Upper lobe of left lung (tissue), 6 donors: ENCODE measurements around the gene MTRR. TPM values are rescaled to one million over a fixed set of nuclear protein-coding genes. Genes with fewer than 3 reads are reported as not detected.

Source experiments
- ATAC-seq, 2 donors: fragments of 200-7000 bp; cut with Tn5 transposase; one replicate each; pipeline ENCODE4 v1.9.1; 2022; ENCODE audit warnings: mild to moderate bottlenecking in 2 of 2, moderate library complexity in 2 of 2; ENCODE audit not compliant: low FRiP score in 2 of 2
- DNase-seq, 2 donors: peaks; one replicate each; pipeline ENCODE4 v3.0.0-alpha.2; 2019 to 2020
- H3K27ac ChIP-seq, 4 donors: fragments of 200-600 bp; sonication (generic); one replicate each; pipeline ENCODE4 v1.5.1; 2016 to 2019
- H3K27me3 ChIP-seq, 4 donors: fragments of 200-600 bp; sonication (generic); one replicate each; pipeline ENCODE4 v1.5.1; 2017 to 2019
- H3K36me3 ChIP-seq, 4 donors: fragments of 200-600 bp; sonication (generic); one replicate each; pipeline ENCODE4 v1.5.1; 2016 to 2019
- H3K4me1 ChIP-seq, 4 donors: fragments of 200-600 bp; sonication (generic); one replicate each; pipeline ENCODE4 v1.5.1; 2018 to 2019
- H3K4me3 ChIP-seq, 4 donors: fragments of 200-600 bp; sonication (generic); one replicate each; pipeline ENCODE4 v1.5.1; 2017 to 2019; ENCODE audit warnings: mild to moderate bottlenecking in 2 of 4, moderate library complexity in 1 of 4
- H3K9me3 ChIP-seq, 4 donors: fragments of 200-600 bp; sonication (generic); one replicate each; pipeline ENCODE4 v1.5.1; 2018 to 2019
- CTCF ChIP-seq, 6 experiments: fragments of 450-650 bp in 4 of 6; fragments of 200-600 bp in 2 of 6; sonication (generic) in 2 of 6; IDR thresholded peaks; one replicate each; pipeline ENCODE4 v1.5.1; 2016 to 2019; ENCODE audit warnings: antibody characterized with exemption in 6 of 6
- EP300 ChIP-seq, 4 donors: sonication (generic); formaldehyde crosslinking; IDR thresholded peaks; one replicate each; pipeline ENCODE4 v1.5.1; 2017; ENCODE audit warnings: antibody characterized with exemption in 4 of 4, control low read depth in 2 of 4
- POLR2A ChIP-seq, 4 donors: fragments of 450-650 bp; IDR thresholded peaks; one replicate each; pipeline ENCODE4 v1.5.1; 2016 to 2017; ENCODE audit warnings: antibody characterized with exemption in 4 of 4, mild to moderate bottlenecking in 2 of 4
- POLR2AphosphoS5 ChIP-seq, 2 donors: sonication (generic); formaldehyde crosslinking; IDR thresholded peaks; one replicate each; pipeline ENCODE4 v1.5.1; 2017; ENCODE audit warnings: antibody characterized with exemption in 2 of 2
- WGBS, 2 donors: methylation state at CpG; one replicate each; pipeline ENCODE4 v1.1.5; 2017 to 2018; 5-methylcytosine and 5-hydroxymethylcytosine counted together
- total RNA-seq, 6 donors: library from RNA; depleted of rRNA in 4 of 6; stranded (reverse); fragments of >200 nt in 4 of 6; gene quantifications; one replicate each; pipeline versions ENCODE4 v1.1.0 to v1.2.1, GENCODE V29; 2016 to 2021
- donor health status: DM: no; HTN: no; CAD: no; lungs with moderate emphysema.
- donor health status: DM: no; HTN: yes; CAD: no; lungs with severe emphysema.

Gene MTRR
- total RNA-seq, 6 donors from 2014 or later, result 91.1 to 157 (median 105) TPM

- H3K4me3 ChIP-seq, result no peak overlapping the region
- no peaks in the 10 kb centered on the region for H3K27me3 ChIP-seq
- TF ChIP-seq EP300 (IDR thresholded peaks at IDR 0.05) (no peak), CTCF (IDR thresholded peaks at IDR 0.05) (no peak), POLR2A (IDR thresholded peaks at IDR 0.05) (no peak), POLR2AphosphoS5 (IDR thresholded peaks at IDR 0.05) (no peak)
- no peak overlapping the region for H3K27ac ChIP-seq
- H3K4me1 ChIP-seq, result no peaks in the 10 kb centered on the region
- 69 to 77% methylated on average over 2 of the region's 2 CpGs for WGBS, 2 donors
- DNase-seq (no peak), ATAC-seq (no peak)
- H3K36me3 ChIP-seq, result no peaks in the 10 kb centered on the region
- H3K9me3 ChIP-seq, result no peaks in the 10 kb centered on the region
Measured at GRCh38 chr5:7842531-7842930, 26.4 kb upstream of the MTRR start.

GRCh38 chr5:7844901-7845300 is 24.0 kb upstream of the MTRR start:
- Histone ChIP-seq H3K27ac (no peak overlapping the region), H3K27me3 (peaks cover 0 to 4% (median under 1%) of the 10 kb centered on the region in 4 donors), H3K4me3 (no peak overlapping the region), H3K9me3 (no peaks in the 10 kb centered on the region), H3K4me1 (peaks cover 5% of the 10 kb centered on the region in 4 donors), H3K36me3 (no peaks in the 10 kb centered on the region)
- DNase-seq (no peak), ATAC-seq (no peak)
- TF ChIP-seq CTCF (IDR thresholded peaks at IDR 0.05) (no peak), POLR2AphosphoS5 (IDR thresholded peaks at IDR 0.05) (no peak), POLR2A (IDR thresholded peaks at IDR 0.05) (no peak), EP300 (IDR thresholded peaks at IDR 0.05) (no peak)

GRCh38 chr5:7845557-7845956 is 23.4 kb upstream of the MTRR start:
- H3K9me3 ChIP-seq, result no peaks in the 10 kb centered on the region
- no peaks in the 10 kb centered on the region for H3K36me3 ChIP-seq
- ATAC-seq, result no peak
- 82 to 93% methylated on average over 7 of the region's 7 CpGs for WGBS, 2 donors
- no peak overlapping the region for H3K27ac ChIP-seq
- H3K27me3 ChIP-seq, result peaks cover 0 to 7% (median 2%) of the 10 kb centered on the region in 4 donors
- peaks cover 6 to 12% (median 11%) of the 10 kb centered on the region in 4 donors for H3K4me1 ChIP-seq
- no peak overlapping the region for H3K4me3 ChIP-seq
- no peak for DNase-seq
- no peak for TF ChIP-seq POLR2AphosphoS5 (IDR thresholded peaks at IDR 0.05)
- TF ChIP-seq EP300 (IDR thresholded peaks at IDR 0.05), result no peak
- no peak for TF ChIP-seq CTCF (IDR thresholded peaks at IDR 0.05)
- no peak for TF ChIP-seq POLR2A (IDR thresholded peaks at IDR 0.05)

GRCh38 chr5:7846327-7846726 is 22.6 kb upstream of the MTRR start:
- no peaks in the 10 kb centered on the region for H3K9me3 ChIP-seq
- ATAC-seq (no peak), DNase-seq (no peak)
- no peak overlapping the region for H3K4me3 ChIP-seq
- H3K4me1 ChIP-seq, result peaks cover 8 to 19% (median 17%) of the 10 kb centered on the region in 4 donors
- H3K27ac ChIP-seq, result no peak overlapping the region
- TF ChIP-seq EP300 (IDR thresholded peaks at IDR 0.05) (no peak), CTCF (IDR thresholded peaks at IDR 0.05) (no peak)
- peaks cover 0 to 14% (median 2%) of the 10 kb centered on the region in 4 donors for H3K27me3 ChIP-seq
- H3K36me3 ChIP-seq, result no peaks in the 10 kb centered on the region
- WGBS, 2 donors, result 82 to 87% methylated on average over 5 of the region's 5 CpGs

- Histone ChIP-seq H3K4me1 (peaks cover 13 to 26% (median 18%) of the 10 kb centered on the region in 4 donors), H3K4me3 (no peak overlapping the region), H3K36me3 (no peaks in the 10 kb centered on the region), H3K27ac (no peak overlapping the region), H3K9me3 (no peaks in the 10 kb centered on the region), H3K27me3 (peaks cover 0 to 14% (median 2%) of the 10 kb centered on the region in 4 donors)
- ATAC-seq, result no peak
- TF ChIP-seq POLR2A (IDR thresholded peaks at IDR 0.05) (no peak), CTCF (IDR thresholded peaks at IDR 0.05) (no peak), EP300 (IDR thresholded peaks at IDR 0.05) (no peak), POLR2AphosphoS5 (IDR thresholded peaks at IDR 0.05) (no peak)
- 80% methylated on average over 1 to 2 of the region's 2 CpGs for WGBS, 2 donors
- DNase-seq, result no peak
Measured at GRCh38 chr5:7848296-7848695, 20.7 kb upstream of the MTRR start.
